Measurements from ENCODE around the gene TNFRSF18.
"Not testable (repeated sequence)": the region's sequence is repeated elsewhere in the genome, so short reads cannot be mapped to it uniquely, and the experiment has no call there.

Gene TNFRSF18

DNA sequence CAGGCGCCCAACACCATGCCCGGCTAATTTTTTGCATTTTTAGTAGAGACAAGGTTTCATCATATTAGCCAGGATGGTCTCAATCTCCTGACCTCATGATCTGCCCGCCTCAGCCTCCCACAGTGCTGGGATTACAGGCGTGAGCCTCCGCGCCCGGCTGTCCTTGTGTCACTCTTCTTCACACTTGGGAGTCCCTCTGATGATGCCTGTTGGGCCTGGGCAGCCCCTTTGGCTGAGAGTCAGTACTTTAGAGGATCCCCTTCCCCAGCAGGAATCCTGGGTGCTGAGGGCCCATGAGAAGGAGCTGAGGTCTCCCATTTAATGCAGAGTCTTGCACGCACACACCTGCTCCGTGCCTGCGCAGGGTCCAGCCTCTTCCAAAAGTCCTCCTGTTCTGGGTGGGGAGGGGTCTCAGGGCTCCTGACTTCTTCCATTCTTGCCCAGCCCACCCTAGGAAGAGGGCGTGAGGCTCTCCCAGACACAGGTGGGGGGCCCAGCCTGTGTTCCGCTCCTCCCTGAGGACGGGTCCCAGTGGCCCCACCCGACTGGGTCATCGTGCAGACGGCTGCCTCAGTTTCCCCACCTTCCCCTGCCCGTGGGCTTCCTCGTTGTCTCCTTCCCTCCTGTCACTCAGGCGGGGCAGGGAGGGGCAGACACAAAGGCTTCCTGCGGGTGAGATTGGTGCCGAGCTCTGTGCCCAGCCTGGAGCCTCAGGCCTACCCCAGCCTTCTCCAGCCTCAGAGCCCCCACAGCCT lies 28.8 kb downstream of the TNFRSF18 start:
- no peak for DNase-seq (ENCODE audit: low read depth)

DNA sequence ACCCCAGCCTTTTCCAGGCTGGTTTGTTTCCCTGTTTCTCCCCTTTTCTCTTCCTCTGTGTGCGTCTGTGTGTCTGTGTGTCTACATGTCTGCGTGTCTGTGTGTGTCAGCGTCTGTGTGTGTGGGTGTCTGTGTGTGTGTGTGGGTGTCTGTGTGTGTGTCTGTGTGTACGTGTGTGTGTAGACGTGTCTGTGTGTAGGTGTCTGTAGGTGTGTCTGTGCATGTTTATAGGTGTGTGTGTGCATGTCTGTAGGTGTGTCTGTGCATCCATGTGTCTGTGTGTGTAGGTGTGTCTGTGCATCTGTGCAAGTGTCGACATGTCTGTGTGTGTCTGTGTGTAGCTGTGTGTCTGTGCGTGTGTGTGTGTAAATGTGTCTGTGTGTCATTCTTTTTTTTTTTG lies 29.5 kb downstream of the TNFRSF18 start:
- no peak for DNase-seq (ENCODE audit: low read depth)

GRCh38 chr1:1176063-1176761 lies 30.2 kb downstream of the TNFRSF18 start:
- not testable (repeated sequence) for DNase-seq (ENCODE audit: low read depth)

- DNase-seq (ENCODE audit: low read depth), result no peak
Measured at GRCh38 chr1:1175221-1176062, 30.9 kb downstream of the TNFRSF18 start.

DNA sequence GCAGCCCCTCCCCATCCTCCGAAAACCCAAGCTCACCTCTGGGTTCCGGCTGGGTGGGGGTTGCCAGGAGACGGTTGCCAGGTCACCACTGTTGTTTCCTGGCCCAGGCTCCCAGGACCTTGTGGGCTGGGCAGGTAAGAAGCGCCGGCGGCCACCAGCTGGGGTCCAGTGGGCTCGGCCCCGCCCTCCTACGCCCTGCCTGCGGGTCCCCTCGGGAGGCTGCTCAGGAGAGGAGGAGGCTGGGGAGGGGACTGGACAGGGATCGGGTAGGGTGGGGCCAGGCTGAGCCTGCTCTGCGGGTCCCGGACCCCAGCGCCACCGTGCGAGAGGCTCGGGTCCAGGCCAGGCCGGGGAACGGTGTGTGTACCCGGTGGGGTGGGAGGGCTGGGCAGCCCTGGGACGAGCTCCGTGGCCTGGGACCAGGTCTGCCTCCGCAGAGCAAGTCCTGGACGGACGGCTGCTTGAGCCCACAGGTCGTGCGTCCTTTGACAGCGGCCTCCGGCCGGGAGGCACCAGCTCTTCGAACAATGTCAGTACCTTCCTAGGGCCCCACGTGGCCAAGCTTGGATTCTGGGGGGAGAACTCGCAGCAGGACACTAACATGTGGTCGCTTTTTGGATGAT lies 32.5 kb downstream of the TNFRSF18 start, which contains the start of gene TTLL10:
TTLL10 (plus strand) TSS at position 88 of the 623 bp plus-strand sequence. CDS start 5,336 bp downstream, outside the sequence.
- no peak for DNase-seq (ENCODE audit: low read depth)

DNA sequence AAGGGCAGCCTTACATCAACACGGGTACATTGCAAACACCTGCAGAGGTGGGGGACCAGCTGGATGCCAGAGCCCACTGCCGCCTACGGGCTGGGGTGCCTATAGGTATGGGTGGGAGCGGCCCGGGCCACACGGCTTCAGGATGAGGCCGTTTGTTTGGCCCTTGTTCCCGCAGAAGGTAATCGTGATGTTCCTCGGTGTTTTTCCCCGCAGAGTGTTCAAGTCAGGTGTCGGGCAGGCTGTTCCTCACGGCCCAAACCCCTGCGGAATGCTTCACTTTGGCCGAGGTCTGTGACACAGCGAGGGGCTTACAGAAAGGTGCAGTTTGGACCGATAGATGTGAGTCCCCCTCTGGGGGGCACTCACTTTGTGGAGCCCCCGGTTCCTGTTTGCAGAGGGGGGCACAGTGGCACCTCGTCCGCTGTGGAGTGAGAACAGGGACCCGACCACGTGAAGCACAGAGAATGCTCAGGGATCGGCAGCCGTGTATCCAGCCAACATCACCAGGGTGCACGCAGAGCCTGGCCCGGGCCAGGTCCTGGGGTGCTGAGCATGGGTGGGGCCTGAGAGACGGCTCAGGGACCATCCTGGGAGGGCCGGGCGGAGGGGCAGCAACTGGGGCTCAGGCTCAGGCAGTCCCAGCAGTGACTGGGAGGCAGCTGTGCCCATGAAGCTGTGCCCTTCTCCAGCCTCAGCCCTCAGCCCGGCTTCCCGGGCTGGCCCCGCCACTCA lies 33.2 kb downstream of the TNFRSF18 start:
- no peak for DNase-seq (ENCODE audit: low read depth)

DNA sequence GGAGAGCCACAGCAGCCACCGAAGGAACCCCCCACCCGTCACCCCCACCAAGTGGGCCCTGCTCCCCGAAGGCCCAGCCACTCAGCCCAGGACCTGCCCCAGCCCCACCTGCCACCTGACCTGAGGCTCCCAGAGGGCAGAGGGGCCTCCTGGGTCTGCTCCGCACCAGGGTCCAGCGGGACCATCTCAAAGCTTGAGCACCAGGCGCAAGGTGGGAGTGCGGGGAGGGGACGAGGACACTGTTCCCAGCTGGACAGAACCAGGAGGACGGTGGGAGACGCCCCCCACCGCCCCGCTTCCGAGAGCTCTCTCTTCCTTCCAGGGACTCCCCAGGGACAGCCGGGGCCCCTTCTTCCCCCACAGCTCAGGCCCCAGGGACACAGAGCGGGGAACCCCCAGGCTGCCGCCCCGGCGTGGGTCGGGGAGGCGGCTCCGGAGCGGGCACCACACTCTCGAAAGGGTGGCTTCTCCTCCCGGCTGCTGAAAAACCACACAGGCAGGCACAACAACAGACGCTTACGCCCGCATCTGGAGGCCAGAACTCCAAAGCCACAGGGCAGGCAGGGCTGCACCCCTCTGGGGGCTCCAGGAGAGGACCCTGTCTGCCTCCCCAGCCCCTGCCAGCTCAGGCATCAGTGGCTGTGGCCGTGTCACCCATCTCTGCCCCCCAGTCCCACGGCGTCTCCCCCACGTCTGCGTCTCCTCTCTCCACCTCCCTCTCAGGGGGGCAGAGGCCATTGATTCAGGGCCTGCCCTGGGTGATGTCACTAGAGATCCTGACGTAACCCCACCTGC lies 34.6 kb downstream of the TNFRSF18 start:
- no peak for DNase-seq (ENCODE audit: low read depth)

GRCh38 chr1:1171161-1171545 lies 35.2 kb downstream of the TNFRSF18 start:
- no peak for DNase-seq (ENCODE audit: low read depth)

DNA sequence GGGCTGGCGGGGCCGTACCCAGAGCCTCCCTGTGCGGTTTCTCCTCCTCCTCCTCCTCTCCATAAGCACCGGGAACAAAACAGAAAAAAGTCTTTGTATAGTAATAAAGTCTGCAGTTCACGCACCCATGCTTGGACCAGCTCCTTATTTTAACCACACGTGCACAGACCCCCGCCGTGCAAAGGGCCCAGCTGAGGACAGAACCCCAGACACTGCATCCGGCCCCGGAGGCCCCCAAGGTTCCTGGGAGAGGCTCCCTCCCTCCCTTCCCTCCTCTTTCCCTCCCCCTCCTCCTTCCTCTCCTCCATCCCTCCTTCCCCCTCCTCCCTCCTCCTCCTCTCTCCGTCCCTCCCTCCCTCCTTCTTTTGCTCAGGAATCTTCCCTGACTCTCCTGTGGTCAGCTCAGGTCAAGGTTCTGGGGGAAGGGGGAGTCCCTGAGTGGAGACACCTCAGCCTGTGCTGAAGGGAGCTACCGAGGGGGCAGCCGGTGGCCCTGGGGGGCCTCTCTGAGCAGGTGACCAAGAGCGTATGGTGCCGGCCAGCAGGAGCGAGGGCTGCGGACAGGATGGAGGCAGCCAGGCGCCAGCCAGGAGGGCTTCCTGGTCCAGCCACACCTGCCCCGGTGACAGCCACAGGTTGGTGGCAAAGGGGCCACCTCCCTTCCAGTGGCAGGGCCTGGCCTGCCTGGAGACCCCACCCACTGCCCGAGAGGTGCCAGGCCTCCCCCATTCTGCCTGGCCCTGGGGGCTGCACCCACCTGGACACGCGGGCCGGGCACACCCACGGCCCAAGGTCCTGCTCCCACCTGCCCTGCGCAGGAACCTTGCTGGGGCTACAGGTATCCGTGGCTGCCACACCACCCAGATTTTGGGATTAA lies 35.9 kb downstream of the TNFRSF18 start:
- no peak for DNase-seq (ENCODE audit: low read depth)

DNA sequence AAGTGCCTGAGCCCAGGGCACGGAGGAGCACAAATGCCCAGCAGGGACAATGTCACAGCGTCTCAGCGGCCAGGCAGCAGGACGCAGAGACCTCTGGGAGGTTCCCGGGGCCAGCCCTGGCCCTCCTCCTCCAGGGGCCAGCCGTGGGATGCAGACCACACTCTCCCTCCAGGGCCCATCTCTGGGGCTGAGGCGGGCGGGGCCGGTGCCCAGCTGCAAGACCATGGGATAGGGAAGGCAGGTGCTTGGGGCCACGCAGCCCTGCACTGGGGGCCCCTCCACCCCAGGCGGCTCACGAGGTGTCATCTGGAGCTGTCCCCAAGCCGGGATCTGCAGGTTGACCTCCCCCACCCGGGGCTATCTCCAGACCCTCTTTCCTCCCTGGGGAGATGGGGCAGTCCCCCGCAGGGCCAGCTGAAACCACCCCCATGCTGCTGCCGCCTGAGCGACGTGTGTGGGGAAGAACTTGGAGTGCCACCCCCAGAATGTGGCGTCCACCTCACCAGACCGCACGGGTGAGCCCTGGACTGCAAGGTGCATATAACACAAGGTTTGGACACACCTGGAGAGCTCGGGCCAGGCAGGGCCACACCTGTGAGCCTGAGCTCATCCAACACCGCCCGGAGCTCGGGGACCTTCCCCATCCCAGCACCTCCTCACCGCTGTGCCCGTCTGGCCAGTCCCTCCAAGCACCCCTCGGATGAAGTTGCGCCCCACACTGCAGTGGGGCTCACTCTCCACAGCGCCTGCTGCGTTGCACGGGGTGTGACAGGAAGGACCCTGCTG lies 36.8 kb downstream of the TNFRSF18 start:
- DNase-seq (ENCODE audit: low read depth), result no peak

DNA sequence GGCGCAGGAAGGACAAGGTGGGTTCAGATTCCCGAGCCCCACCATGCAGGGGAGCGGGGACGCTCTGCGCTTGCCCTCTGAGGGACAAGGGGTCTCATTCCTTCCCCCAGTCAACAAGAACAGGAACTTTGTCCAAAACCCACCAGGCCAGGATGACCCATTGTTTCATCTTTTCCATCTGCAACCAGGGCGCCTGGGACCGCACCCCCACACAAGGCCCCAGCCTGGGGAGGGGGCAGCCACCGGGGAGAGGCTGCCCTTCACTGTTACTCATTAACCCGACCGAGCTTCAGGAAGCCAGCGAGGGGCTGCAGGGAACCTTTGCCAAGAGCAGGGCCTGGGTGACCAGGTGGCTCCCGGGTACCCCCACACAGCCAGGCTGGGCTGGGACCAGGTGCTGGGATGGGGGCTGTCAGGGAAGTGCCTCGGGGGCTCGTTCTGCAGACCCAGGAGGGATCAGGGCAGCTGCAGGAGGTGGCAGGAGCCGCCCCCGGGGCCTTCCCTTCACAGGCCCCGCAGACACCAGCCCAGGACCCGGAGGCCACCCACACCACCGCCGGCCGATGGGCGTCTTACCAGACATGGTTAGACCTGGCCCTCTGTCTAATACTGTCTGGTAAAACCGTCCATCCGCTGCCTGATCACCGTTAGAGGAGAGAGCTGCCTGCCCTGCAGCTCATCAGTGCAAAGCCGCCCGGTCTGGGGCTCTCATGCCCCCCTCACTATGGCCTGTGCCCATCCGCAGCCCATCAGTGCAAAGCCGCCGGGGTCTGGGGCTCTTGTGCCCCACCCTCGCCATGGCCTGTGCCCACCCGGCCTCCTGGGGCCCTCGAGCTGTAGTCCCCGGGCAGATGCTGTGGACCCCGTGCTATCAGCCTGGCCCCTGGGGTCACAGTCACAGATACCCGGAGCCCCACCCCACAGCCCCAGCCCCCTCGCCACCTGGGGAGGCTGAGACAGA lies 37.7 kb downstream of the TNFRSF18 start:
- no peak for DNase-seq (ENCODE audit: low read depth)

DNA sequence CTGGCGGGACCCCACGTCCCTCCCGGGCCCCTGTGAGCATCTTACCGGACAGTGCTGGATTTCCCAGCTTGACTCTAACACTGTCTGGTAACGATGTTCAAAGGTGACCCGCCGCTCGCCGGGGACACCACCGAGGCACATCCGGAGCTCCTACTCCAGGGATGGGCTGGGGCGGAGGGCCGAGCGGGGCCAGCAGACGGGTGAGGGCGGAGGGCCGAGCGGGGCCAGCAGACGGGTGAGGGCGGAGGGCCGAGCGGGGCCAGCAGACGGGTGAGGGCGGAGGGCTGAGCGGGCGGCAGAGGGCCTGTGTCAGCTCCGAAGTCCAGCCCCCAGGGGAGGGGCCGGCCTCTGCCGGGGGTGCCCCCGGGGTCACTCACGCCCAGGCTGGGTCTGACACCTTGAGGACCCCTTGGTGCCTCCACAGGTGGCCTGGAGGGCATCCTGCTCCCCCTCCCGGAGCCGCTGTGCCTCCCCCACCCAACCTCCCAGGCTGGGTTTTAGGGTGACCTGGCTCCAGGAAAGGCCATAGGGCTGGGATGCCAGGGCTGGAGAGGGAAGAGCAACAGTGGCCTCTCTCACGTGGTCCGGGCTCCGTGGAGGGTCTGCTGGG lies 38.4 kb downstream of the TNFRSF18 start:
- DNase-seq (ENCODE audit: low read depth), result no peak

DNA sequence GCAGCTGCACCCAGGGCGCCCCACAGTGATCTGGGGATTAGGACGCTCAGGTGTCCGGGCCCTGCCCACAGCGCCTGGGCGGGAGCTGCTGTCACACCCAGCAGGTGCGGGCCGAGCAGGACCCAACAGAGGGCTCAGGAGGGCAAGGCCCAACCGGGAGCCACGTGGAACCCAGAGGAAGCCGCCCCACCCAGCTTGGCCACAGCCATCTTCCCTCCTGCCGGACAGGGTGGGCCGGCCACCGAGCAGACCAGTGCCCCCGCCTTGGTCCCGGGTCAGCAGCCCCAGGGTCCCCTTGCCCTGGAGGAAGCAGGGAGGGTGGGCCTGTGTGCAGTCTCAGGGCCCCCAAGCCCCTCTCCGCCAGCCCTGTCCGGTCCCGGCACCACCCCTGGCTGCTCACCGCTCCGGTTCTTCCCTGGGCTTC lies 39.0 kb downstream of the TNFRSF18 start:
- no peak for DNase-seq (ENCODE audit: low read depth)

DNA sequence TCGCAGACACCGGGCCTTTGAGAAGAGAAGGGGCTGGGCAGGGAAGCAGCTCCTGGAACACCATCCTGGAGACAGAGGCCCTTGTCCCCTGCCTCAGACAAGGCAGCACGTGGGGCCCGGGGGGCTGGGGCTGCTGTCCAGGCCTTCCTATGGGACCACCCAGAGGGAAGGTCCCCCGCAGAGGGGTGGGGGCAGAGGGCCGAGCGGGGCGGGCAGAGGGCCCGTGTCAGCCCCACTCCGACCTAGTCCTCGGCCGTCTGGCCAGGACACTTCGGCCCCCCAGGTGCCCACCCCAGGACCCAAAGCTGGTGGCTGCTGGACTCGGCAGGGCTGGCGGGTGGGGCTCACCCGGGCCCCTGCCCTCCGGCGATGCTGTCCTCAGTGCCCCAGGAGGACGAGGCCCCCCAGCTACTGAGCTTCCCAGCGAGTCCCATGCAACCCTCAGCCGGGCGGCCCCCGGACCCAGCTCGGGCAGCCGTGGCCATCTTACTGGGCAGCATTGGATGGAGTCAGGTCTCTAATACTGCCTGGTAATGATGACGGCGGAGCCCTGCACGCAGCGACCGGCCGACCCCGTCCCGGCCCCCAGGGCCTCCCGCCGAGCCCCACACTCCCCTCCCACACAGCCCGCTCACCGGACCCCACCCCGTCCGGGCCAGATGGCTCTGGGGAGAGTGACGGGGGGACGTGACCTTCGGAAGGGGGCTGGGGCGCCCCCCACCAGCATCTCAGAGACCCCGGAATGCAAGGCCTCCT lies 39.6 kb downstream of the TNFRSF18 start:
- DNase-seq (ENCODE audit: low read depth), result no peak

- no peak for DNase-seq (ENCODE audit: low read depth)
Measured at GRCh38 chr1:1165900-1166421, 40.4 kb downstream of the TNFRSF18 start.

DNA sequence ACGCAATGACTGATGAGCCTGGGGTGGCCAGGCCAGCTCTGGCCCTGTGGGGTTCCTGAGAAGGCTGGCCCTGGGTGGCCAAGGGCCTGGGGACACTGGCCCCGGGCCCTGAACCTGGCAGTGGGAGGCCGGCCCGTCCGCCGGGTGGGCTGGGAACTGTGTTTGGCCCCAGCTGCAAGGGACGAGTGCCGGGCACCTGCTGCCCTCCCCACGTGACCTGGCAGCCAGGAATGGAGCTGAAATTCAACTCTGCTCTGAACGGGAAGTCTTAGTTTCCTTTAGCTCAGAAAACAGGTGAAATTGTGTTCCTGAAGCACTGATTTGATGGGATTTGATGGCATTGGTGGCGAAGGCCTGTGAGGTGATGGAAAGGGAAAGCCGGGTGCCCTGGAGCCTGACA lies 40.9 kb downstream of the TNFRSF18 start:
- no peak for DNase-seq (ENCODE audit: low read depth)

Measured in ELR (cell line).